HCT116 (cell line): ENCODE data around the gene RASGEF1B. TPM values are rescaled to one million over a fixed set of nuclear protein-coding genes. Genes with fewer than 3 reads are reported as not detected.

Source experiments
- ATAC-seq: fragments of 200-7000 bp; cut with Tn5 transposase; 2 replicates; pipeline ENCODE4 v1.9.1; 2020; ENCODE audit warnings: mild to moderate bottlenecking, moderate library complexity
- BruUV-seq: library from RNA; stranded (reverse); fragments of 400-500 nt; replicated peaks from 2 replicates; lab custom pipeline; 2021; lab: Mats Ljungman, UMichigan
- CTCF ChIA-PET: fragments of 300-600 bp; sonication (Branson Sonifier 250); formaldehyde crosslinking; loops from one replicate; lab custom pipeline; 2021; ENCODE audit warnings: antibody characterized with exemption; lab: Charles Lee
- POLR2A ChIA-PET: fragments of 300-600, 350-600 bp; sonication (Branson Sonifier 250); formaldehyde crosslinking; loops from one replicate; lab custom pipeline; 2021; ENCODE audit warnings: antibody characterized with exemption; lab: Charles Lee
- RAD21 ChIA-PET, 2 experiments: fragments of 300-600 bp; sonication (Branson Sonifier 250); formaldehyde crosslinking; loops; one replicate each; lab custom pipeline; 2023; ENCODE audit warnings: low total read pairs in 2 of 2; ENCODE audit not compliant: uncharacterized antibody in 2 of 2, unreplicated experiment in 2 of 2, low non-redundant PET in 1 of 2; lab: Charles Lee
- DNase-seq: peaks from one replicate; pipeline ENCODE4 v3.0.0-alpha.2; 2010; ENCODE audit warnings: low read depth, low spot score
- H2AFZ ChIP-seq: fragments of 200-600 bp; shearing (Covaris generic), sonication (generic); 2 replicates; pipeline ENCODE4 v1.6.1; 2017; ENCODE audit warnings: low read depth, mixed run types, mixed read lengths, antibody characterized with exemption, low read length; ENCODE audit not compliant: poor library complexity, severe bottlenecking
- H3K27ac ChIP-seq: 2 replicates; pipeline ENCODE4 v1.5.1; 2012; ENCODE audit warnings: low read depth, low read length
- H3K27me3 ChIP-seq: fragments of 200-600 bp; sonication (generic); 2 replicates; pipeline ENCODE4 v1.6.1; 2016; ENCODE audit warnings: mixed run types, low read length, mixed read lengths; ENCODE audit not compliant: insufficient read depth
- H3K36me3 ChIP-seq, 2 experiments: fragments of 200-500 bp in 1 of 2; fragments of 200-600 bp in 1 of 2; sonication (Bioruptor generic) in 1 of 2; sonication (generic) in 1 of 2; 2 replicates each; pipeline versions ENCODE4 v1.5.1 to v1.6.1; 2014 to 2016; ENCODE audit warnings: low read length in 2 of 2, inconsistent platforms in 1 of 2, mixed read lengths in 1 of 2, mixed run types in 1 of 2; ENCODE audit not compliant: insufficient read depth in 2 of 2, control insufficient read depth in 1 of 2
- H3K4me1 ChIP-seq, 2 experiments: fragments of 200-600 bp in 1 of 2; sonication (generic) in 1 of 2; 2 replicates each; pipeline versions ENCODE4 v1.5.1 to v1.6.1; 2012 to 2017; ENCODE audit warnings: low read length in 2 of 2, inconsistent platforms in 1 of 2, mild to moderate bottlenecking in 1 of 2, mixed read lengths in 1 of 2, mixed run types in 1 of 2, moderate library complexity in 1 of 2; ENCODE audit not compliant: insufficient read depth in 2 of 2, control insufficient read depth in 1 of 2
- H3K4me2 ChIP-seq: fragments of 200-600 bp; sonication (generic); 2 replicates; pipeline ENCODE4 v1.6.1; 2017; ENCODE audit warnings: mixed run types, low read length, mixed read lengths
- H3K4me3 ChIP-seq, 2 experiments: fragments of 200-600 bp in 1 of 2; sonication (generic) in 1 of 2; replicated peaks in 1 of 2; 2 replicates each; pipeline ENCODE4 v1.5.1; 2011 to 2016; ENCODE audit warnings: low read length in 2 of 2, control low read depth in 1 of 2, low read depth in 1 of 2, mild to moderate bottlenecking in 1 of 2, mixed read lengths in 1 of 2, mixed run types in 1 of 2
- H3K79me2 ChIP-seq: fragments of 200-600 bp; sonication (generic); 2 replicates; pipeline ENCODE4 v1.6.1; 2017; ENCODE audit warnings: mild to moderate bottlenecking, mixed run types, low read length, moderate library complexity, mixed read lengths; ENCODE audit not compliant: insufficient read depth
- H3K9ac ChIP-seq: fragments of 200-600 bp; sonication (generic); 2 replicates; pipeline ENCODE4 v1.6.1; 2016; ENCODE audit warnings: low read length, mixed read lengths
- H3K9me2 ChIP-seq: fragments of 200-600 bp; sonication (generic), shearing (Covaris generic); 2 replicates; pipeline ENCODE4 v1.6.1; 2017; ENCODE audit warnings: mixed run types, mild to moderate bottlenecking, moderate library complexity; ENCODE audit not compliant: insufficient read depth
- H3K9me3 ChIP-seq, 2 experiments: fragments of 200-500 bp in 1 of 2; fragments of 200-600 bp in 1 of 2; sonication (Bioruptor generic) in 1 of 2; sonication (generic) in 1 of 2; 2 replicates each; pipeline ENCODE4 v1.6.1; 2014 to 2017; ENCODE audit warnings: low read length in 2 of 2, mixed read lengths in 2 of 2, inconsistent platforms in 1 of 2, low read depth in 1 of 2, mild to moderate bottlenecking in 1 of 2, mixed run types in 1 of 2, moderate library complexity in 1 of 2; ENCODE audit not compliant: control insufficient read depth in 1 of 2, insufficient read depth in 1 of 2
- H4K20me1 ChIP-seq: fragments of 200-600 bp; sonication (generic), shearing (Covaris generic); 2 replicates; pipeline ENCODE4 v1.6.1; 2017; ENCODE audit warnings: mixed run types, mild to moderate bottlenecking, moderate library complexity; ENCODE audit not compliant: insufficient read depth
- CBX3 ChIP-seq: IDR thresholded peaks from 2 replicates; pipeline ENCODE4 v1.6.1; 2012; ENCODE audit warnings: low read depth
- CEBPB ChIP-seq: IDR thresholded peaks from 2 replicates; pipeline ENCODE4 v1.6.1; 2012; ENCODE audit warnings: low read depth
- EGR1 ChIP-seq: IDR thresholded peaks from 2 replicates; pipeline ENCODE4 v1.6.1; 2012; ENCODE audit warnings: low read depth
- ELF1 ChIP-seq: IDR thresholded peaks from 2 replicates; pipeline ENCODE4 v1.6.1; 2012; ENCODE audit warnings: low read depth, borderline replicate concordance
- EZH2 ChIP-seq: fragments of 200-600 bp; sonication (generic); IDR thresholded peaks from 2 replicates; pipeline ENCODE4 v1.6.1; 2017; ENCODE audit warnings: antibody characterized with exemption, mixed run types
- EZH2phosphoT487 ChIP-seq: fragments of 200-600 bp; IDR thresholded peaks from 2 replicates; pipeline ENCODE4 v1.6.1; 2018; ENCODE audit warnings: antibody characterized with exemption, borderline replicate concordance
- FOSL1 ChIP-seq: IDR thresholded peaks from 2 replicates; pipeline ENCODE4 v1.6.1; 2012; ENCODE audit warnings: low read depth
- SP1 ChIP-seq: IDR thresholded peaks from 2 replicates; pipeline ENCODE4 v1.6.1; 2012; ENCODE audit warnings: low read depth
- ZBTB33 ChIP-seq: IDR thresholded peaks from 2 replicates; pipeline ENCODE4 v1.6.1; 2011; ENCODE audit warnings: mild to moderate bottlenecking, low read length, moderate library complexity; ENCODE audit not compliant: insufficient replicate concordance; ENCODE audit errors: extremely low read depth
- ZFX ChIP-seq: fragments of 450-650 bp; IDR thresholded peaks from 2 replicates; pipeline ENCODE4 v1.6.1; 2017
- ZNF274 ChIP-seq: fragments of 200-500 bp; sonication (Bioruptor generic); IDR thresholded peaks from 2 replicates; pipeline ENCODE4 v1.6.1; 2014; ENCODE audit warnings: mild to moderate bottlenecking, low read depth, low read length, inconsistent platforms
- intact Hi-C: fragments of 100-400 bp; cut with micrococcal nuclease; formaldehyde crosslinking; loops from 2 replicates; pipeline ENCODE4 v1.10.0; 2022
- total RNA-seq: library from RNA; stranded (reverse); gene quantifications from one replicate; pipeline ENCODE4 v1.2.1, GENCODE V29; 2021; ENCODE audit not compliant: unreplicated experiment
- TF ChIP-seq, protein P1 (sequence below): IDR thresholded peaks from 2 replicates; pipeline ENCODE4 v1.6.1; 2012; ENCODE audit warnings: low read depth

Gene RASGEF1B
- total RNA-seq, 1 experiment from 2014 or later: 0.25 TPM

GRCh38 chr4:81376720-81377119 is 95.0 kb downstream of the RASGEF1B start:
- peaks cover 3% of the 10 kb centered on the region; the same call in 1 of the 2 replicates for H3K27me3 ChIP-seq
- CTCF ChIA-PET: interaction anchor here (0.8 kb wide), 1 partner anchor 306 kb away, joined by 3 read pairs; no protein-coding TSS in a partner anchor
- TF ChIP-seq EZH2: no peak
- TF ChIP-seq, protein P1, sequence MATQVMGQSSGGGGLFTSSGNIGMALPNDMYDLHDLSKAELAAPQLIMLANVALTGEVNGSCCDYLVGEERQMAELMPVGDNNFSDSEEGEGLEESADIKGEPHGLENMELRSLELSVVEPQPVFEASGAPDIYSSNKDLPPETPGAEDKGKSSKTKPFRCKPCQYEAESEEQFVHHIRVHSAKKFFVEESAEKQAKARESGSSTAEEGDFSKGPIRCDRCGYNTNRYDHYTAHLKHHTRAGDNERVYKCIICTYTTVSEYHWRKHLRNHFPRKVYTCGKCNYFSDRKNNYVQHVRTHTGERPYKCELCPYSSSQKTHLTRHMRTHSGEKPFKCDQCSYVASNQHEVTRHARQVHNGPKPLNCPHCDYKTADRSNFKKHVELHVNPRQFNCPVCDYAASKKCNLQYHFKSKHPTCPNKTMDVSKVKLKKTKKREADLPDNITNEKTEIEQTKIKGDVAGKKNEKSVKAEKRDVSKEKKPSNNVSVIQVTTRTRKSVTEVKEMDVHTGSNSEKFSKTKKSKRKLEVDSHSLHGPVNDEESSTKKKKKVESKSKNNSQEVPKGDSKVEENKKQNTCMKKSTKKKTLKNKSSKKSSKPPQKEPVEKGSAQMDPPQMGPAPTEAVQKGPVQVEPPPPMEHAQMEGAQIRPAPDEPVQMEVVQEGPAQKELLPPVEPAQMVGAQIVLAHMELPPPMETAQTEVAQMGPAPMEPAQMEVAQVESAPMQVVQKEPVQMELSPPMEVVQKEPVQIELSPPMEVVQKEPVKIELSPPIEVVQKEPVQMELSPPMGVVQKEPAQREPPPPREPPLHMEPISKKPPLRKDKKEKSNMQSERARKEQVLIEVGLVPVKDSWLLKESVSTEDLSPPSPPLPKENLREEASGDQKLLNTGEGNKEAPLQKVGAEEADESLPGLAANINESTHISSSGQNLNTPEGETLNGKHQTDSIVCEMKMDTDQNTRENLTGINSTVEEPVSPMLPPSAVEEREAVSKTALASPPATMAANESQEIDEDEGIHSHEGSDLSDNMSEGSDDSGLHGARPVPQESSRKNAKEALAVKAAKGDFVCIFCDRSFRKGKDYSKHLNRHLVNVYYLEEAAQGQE: no peak
- TF ChIP-seq ZFX: no peak
- no peak for TF ChIP-seq EZH2phosphoT487
- TF ChIP-seq ELF1: no peak
- TF ChIP-seq FOSL1: no peak
- no peak for TF ChIP-seq CBX3
- TF ChIP-seq CEBPB: no peak
- TF ChIP-seq EGR1: no peak
- no peak for TF ChIP-seq ZBTB33
- TF ChIP-seq ZNF274: no peak
- no peak for TF ChIP-seq SP1
- H3K79me2 ChIP-seq: no peaks in the 10 kb centered on the region
- no peak overlapping the region for H3K4me3 ChIP-seq
- no peaks in the 10 kb centered on the region for H3K9me3 ChIP-seq
- no peak overlapping the region for H3K9ac ChIP-seq
- no peaks in the 10 kb centered on the region for H3K9me2 ChIP-seq
- intact Hi-C loops: no loop called here
- H3K36me3 ChIP-seq: no peaks in the 10 kb centered on the region
- H3K27ac ChIP-seq: no peak overlapping the region
- no peak overlapping the region for H3K4me2 ChIP-seq
- ATAC-seq: no peak
- no TSS peak for BruUV-seq
- no peaks in the 10 kb centered on the region for H4K20me1 ChIP-seq
- no peaks in the 10 kb centered on the region for H3K4me1 ChIP-seq
- no peak for DNase-seq
- H2AFZ ChIP-seq: no peak overlapping the region
- POLR2A ChIA-PET: no interaction called here
- RAD21 ChIA-PET: no interaction called here
